Stimulated activated CD4-positive, alpha-beta T cell treated with anti-CD3 and anti-CD28 coated beads, Interleukin-12 subunit alpha, Interleukin-12 subunit beta, amount 100 ng/mL, for 48 hours (primary cell): ENCODE results near the gene SYDE2.
A peak's percentile ranks its signal among the peaks of the same experiment; 100 is the strongest.
"Not testable (repeated sequence)": the region's sequence is repeated elsewhere in the genome, so short reads cannot be mapped to it uniquely, and the experiment has no call there.

Source experiments
- DNase-seq, 3 donors: peaks; one replicate each; pipeline ENCODE4 v3.0.0-alpha.2; 2020; ENCODE audit warnings: low read depth in 2 of 3, low spot score in 1 of 3

SYDE2 gene

DNA sequence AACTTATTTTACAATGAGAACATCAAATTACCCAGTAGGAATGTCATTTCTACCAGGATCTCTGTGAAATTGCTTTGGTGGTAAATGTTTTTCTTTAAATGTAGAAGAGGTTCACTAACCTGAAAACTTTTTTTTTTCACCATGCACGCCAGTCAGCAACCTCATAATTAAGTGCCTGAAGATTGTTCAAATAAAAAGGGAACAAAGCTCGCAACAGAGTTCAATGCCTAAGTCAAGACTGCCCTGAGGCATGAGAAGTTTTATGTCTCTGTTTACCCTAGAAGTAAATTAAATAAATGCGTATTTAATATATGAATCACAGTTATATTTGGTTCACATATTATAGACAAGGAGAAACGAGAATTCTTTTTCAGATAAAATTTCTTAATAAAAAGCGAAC, 13.8 kb upstream of the SYDE2 start:
- no peak for DNase-seq

GRCh38 chr1:85208488-85208887, 7.7 kb upstream of the SYDE2 start:
- no peak for DNase-seq

DNA sequence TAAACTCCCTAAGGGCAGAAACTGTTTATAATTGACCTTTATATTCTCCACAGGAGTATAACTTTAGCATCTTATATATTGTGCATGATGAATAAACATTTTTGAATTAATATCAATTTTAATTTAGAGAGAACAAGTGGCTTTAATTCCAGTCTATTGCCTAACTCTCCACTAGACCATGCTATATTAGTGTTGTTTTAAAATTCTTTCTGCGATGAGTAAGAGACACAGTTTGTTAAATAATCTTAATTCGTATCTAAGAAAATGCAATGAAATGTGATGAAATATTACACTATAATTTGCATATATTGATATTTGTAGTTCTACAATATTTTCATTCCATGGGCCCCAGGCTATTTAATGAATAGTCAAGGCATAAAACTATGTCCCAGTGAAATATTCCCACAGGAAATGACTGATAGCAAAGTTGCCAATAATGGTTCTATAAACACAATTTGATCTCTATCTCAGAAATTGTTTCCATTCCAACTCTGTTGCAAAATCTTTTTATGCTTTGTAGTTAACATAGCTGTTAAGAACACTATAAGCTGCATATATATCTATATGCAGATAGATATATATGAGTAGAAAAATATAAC, 2.9 kb upstream of the SYDE2 start:
- DNase-seq, result no peak

DNA sequence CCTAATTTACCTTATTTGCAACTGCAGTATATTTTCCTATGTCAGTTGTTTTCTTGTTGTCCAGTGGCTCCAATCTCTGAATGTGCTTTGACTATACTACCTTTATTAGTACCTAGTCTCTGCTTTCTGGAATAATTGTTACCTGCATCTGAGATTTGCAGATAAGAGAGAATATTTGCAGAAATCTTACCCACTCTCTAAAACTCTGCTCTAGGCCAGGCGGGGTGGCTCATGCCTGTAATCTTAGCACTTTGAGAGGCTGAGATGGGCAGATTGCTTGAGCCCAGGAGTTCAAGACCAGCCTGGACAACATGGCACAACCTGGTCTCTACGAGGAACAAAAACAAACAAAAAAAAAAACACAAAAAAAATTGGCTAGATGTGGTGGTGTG, 2.0 kb upstream of the SYDE2 start:
- no peak for DNase-seq

DNA sequence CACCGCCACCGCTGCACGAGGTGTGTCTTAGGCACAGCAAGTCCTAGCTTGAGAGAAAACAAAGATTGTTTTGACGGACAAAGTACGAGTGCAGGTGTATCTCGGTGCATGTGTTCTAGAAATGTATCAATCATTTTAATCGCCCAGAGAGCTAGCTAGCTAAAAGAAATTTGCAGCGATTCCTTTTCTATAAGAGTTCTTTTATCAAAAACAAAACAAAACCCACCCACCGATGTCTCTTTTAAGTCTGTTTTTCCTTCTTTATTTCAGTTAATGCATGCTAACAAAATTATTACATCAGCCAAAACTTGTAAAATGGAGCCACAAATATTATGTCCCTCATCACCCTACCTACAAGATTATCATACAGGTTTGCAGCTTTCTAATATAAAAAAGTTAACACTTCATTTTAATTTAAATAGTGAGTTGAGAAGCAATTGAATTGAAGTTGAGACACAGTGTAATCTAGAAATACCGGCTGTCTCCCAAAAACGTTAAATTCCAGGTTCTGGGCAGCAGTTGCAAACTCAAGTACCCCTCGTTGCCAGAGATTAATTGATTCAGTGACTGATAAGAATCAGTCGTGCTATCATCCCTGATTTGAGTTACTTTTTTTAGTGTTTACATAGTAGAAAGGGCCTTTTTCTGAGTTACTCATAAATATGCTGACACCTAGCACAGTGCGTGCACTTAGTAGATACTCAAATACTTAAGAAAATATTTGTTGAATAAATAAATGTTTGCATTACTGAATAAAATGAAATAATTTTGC, 1.5 kb upstream of the SYDE2 start:
- DNase-seq, result no peak

DNA sequence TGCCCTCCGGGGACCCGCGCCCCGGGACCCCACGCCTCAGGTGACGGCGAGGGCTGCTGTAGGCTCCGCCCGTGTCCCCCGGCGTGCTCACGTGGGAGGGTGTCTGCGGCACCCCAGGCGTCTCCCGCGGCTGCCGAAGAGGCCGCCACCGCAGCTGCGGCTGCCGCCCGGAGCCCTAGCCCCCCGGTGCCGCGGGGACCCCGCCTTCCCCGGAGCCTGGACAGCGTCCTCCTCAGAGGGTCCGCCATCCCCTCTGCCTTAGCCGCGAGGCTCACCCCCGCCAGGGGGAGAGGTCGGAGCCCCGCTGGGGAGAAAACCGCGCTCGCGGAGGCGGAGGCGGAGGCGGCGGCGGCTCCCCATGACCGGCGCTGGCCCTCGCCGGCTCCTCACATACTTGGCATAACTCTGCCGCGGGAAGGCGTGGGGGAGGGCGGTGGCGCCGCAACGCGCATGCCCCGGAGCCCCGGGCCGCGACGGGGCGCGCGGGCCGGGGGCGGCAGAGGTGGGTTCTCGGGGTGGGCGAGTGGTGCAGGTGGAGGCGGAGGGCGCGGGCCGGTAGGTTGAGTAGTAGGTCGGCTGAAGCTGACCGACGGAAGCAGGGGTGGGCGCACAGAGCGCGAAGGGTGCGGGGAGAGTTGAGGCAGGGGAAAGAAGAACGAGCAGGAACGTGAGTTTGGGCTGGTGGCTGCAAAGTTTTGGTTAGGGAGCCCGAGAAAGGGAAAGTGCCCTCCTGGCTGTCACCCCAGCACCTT, 700 bp upstream of the SYDE2 start:
- DNase-seq, result peak; percentile 16 to 42 (median 26)

GRCh38 chr1:85199667-85200462, 951 bp downstream of the SYDE2 start:
- peak in 1 of 3 donors; percentile 7 for DNase-seq

- DNase-seq, result no peak
Observed at GRCh38 chr1:85198864-85199263, 2.0 kb downstream of the SYDE2 start.

GRCh38 chr1:85196358-85196757, 4.5 kb downstream of the SYDE2 start:
- DNase-seq, result no peak

DNA sequence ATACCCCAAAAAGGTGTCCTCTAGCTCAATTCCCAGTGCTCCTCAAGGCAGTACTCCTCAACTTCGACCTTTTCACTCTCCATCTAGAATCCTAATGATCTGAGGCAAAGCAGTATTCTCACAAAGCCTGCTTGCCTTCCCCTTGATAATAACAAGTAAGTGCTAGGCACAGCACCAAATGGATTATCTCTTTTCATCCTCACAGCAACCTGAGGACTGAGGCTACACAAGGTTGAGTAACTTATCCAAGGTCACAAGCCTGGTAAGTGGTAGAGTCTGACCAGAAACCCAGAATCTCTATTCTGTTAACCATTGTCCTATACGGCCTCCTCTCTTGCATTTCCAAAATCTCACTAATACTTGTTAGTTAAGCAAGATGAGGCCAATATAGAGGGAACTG, 5.1 kb downstream of the SYDE2 start:
- DNase-seq, result no peak

DNA sequence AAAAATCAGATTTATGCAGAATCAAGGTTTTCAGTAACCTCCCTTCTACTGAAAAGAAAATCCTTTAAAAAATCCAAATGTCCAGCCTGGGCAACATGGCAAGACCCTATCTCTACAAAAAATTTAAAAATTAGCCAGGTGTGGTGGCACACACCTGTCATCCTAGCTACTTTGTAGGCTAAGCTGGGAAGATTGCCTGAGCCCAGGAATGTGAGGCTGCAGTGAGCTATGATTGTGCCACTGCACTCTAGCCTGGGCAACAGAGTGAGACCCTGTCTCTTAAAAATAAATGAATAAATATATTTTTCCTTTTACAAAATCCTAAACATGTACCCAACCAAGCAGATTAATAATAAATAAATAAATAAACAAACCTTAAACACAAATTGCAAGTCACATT, 8.7 kb downstream of the SYDE2 start:
- DNase-seq, result not testable (repeated sequence)

GRCh38 chr1:85189120-85189519, 11.7 kb downstream of the SYDE2 start:
- DNase-seq, result no peak

GRCh38 chr1:85188530-85188929, 12.3 kb downstream of the SYDE2 start:
- DNase-seq, result no peak

DNA sequence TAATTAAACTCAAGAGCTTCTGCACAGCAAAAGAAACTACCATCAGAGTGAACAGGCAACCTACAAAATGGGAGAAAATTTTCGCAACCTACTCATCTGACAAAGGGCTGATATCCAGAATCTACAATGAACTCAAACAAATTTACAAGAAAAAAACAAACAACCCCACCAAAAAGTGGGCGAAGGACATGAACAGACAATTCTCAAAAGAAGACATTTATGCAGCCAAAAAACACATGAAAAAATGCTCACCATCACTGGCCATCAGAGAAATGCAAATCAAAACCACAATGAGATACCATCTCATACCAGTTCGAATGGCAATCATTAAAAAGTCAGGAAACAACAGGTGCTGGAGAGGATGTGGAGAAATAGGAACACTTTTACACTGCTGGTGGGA, 13.8 kb downstream of the SYDE2 start:
- DNase-seq, result not testable (repeated sequence)

- DNase-seq, result no peak
Observed at GRCh38 chr1:85184245-85184644, 16.6 kb downstream of the SYDE2 start.

DNA sequence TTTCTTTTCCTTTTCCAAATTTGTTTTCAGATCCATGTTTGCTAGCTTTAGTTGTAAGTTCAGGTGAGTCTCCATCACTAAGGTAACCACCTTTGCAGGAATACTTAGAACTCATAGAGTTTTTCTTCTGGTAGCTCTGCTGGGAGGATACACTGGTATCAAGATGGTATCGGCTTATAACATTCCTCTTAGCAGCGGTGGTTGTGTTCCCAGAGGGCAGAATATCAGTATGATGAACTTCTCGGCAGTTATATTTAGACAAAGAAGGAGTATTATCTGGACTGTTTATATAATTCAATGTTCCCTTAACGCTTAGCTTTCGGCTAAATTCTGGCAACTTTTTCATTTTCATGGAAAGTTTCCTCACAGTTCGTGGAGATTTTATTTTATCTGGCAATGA, 18.1 kb downstream of the SYDE2 start:
- DNase-seq, result no peak

DNA sequence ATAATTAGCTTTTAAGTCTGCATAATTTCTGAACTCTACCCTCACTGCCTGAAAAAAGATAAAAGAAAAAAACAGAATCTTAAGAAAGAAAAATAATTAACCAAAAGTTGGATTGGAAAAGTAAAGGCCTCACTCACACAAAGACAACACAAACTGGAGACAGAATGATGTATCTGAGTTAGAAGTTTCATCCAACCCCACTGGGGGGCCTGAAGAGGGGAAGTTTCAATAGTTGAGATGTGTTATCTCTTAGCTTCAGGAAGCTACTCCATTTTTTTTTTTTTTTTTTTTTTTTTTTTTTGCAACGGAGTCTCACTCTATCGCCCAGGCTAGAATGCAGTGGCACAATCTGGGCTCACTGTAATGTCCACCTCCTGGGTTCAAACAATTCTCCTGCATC, 19.9 kb downstream of the SYDE2 start:
- no peak for DNase-seq

GRCh38 chr1:85179522-85179921, 21.3 kb downstream of the SYDE2 start:
- DNase-seq, result no peak

DNA sequence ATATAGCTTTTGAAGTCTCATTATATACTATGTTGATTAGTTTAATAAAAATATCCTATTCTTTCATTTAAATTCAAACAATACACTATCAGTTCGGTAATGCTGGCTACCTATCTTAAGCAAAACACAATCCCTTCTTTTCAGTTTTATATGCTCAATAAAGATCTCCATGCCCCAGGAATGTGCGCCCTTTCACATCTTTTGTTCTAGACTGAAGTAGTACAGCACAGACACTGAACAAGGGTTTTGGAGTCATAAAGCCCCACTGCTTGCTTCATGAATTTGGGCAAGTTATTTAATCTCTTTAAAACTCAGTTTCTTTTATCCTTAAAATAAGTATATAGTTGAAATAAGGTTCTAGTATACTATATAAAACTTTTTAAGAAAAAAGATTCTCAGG, 22.4 kb downstream of the SYDE2 start:
- no peak for DNase-seq

- no peak for DNase-seq
Observed at GRCh38 chr1:85174503-85174902, 26.3 kb downstream of the SYDE2 start.

DNA sequence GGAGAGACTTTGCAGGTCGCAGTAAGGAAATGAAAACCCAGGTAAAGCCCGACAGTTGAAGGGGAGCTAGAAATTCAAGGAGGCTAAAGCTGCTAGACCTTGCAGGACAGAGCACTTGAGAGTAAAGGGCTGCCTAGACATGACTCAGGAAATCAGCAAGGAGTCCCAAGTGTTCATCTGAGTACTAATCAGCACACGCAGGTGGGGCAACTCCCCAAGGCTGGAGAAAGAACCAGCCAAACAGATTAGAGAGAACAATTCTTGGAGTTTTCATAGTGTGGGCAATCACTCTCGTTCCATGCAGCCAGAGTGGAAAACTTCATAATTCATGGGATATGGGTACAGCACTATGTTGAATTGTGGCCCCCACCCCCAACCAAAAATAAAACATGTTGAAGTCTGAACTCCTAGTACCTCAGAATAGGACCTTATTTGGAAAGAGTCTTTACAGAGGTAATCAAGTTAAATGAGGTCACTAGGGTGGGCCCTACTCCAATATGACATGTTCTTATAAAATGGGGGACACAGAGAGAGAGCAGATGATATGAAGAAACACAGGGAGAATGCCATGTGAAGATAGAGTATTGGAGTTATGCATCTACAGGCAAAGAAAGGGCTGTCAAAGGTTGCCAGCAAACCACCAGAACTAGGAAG, 28.0 kb downstream of the SYDE2 start:
- DNase-seq, result no peak
